GM12878 (cell line): ENCODE measurements around the gene HEPHL1. TPM values are rescaled to one million over a fixed set of nuclear protein-coding genes. Genes with fewer than 3 reads are reported as not detected.

Source experiments
- BMI1 ChIP-seq: fragments of 450-650 bp; IDR thresholded peaks from 2 replicates; pipeline ENCODE4 v1.6.1; 2016; ENCODE audit warnings: mild to moderate bottlenecking, moderate library complexity, borderline replicate concordance
- ESRRA ChIP-seq: IDR thresholded peaks from 2 replicates; pipeline ENCODE4 v1.6.1; 2012; ENCODE audit warnings: mild to moderate bottlenecking, low read length, improper control_type of control experiment
- MYB ChIP-seq: fragments of 150-350 bp; IDR thresholded peaks from 2 replicates; pipeline ENCODE4 v1.6.1; 2014; ENCODE audit warnings: mild to moderate bottlenecking, low read depth, low read length, borderline replicate concordance
- POU2F2 ChIP-seq: IDR thresholded peaks from 3 replicates; pipeline ENCODE4 v1.6.1; 2011; ENCODE audit warnings: low read depth, mild to moderate bottlenecking, low read length, borderline replicate concordance
- ZBTB40 ChIP-seq: fragments of 450-650 bp; IDR thresholded peaks from 2 replicates; pipeline ENCODE4 v1.6.1; 2016; ENCODE audit warnings: mild to moderate bottlenecking, moderate library complexity, borderline replicate concordance
- ZNF592 ChIP-seq: fragments of 450-650 bp; IDR thresholded peaks from 2 replicates; pipeline ENCODE4 v1.6.1; 2017; ENCODE audit warnings: mild to moderate bottlenecking, moderate library complexity
- polyA plus RNA-seq, 11 experiments: library from polyadenylated mRNA; depleted of rRNA in 4 of 11; unstranded in 6 of 11; stranded (reverse) in 5 of 11; fragments of >200 nt; fragmentation: Nextera tagmentation in 4 of 11; fragmentation: Illumina TruSeq in 1 of 11; extraction: Ambion mirVana in 4 of 11; extraction: Trizol in 1 of 11; gene quantifications; 1 replicate in 1 of 11; 2 replicates in 10 of 11; pipeline versions ENCODE4 v1.2.1 to v1.2.3, GENCODE V29; 2011 to 2016; ENCODE audit warnings: inconsistent platforms in 2 of 11, missing spikeins in 2 of 11, low read depth in 1 of 11
- total RNA-seq, 4 experiments: library from RNA; depleted of rRNA in 3 of 4; stranded (reverse); fragments of >200 nt in 3 of 4; fragmentation: Illumina TruSeq in 1 of 4; extraction: Trizol in 1 of 4; gene quantifications; 2 replicates each; pipeline versions ENCODE4 v1.2.1 to v1.2.3, GENCODE V29; 2013 to 2021

Gene HEPHL1
- total and polyA plus RNA-seq, 10 of the 15 experiments (the other 5 are each of a cell fraction or from before 2014, with no cell fraction given) = 0.02 to 0.08 (median 0.05) TPM; not detected in 6

DNA sequence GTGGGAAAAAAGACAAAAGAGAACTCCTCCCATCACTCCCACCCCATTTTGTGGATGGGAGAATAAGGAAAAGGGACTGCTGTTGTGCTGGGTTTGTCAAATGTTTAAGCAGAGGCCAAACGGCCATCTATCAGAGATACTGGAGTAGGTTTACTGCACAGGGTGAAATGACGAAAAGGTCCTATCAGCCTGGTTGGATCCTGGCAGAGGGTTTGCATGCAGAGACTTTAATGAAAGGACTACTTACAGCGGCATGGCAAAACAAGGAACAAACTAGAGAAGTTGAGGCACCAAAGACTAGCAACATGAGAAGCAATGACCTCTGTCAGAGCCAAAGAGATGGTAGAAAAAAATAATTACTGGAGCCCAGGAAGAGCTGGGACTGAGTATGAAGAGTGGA is 32.2 kb upstream of the HEPHL1 start (continued):
- no peak for TF ChIP-seq ZBTB40
- no peak for TF ChIP-seq MYB
- TF ChIP-seq ESRRA = no peak
- TF ChIP-seq BMI1 = no peak
- TF ChIP-seq ZNF592 = no peak
- TF ChIP-seq POU2F2 = no peak
- TF ChIP-seq, all 136 proteins: peak for 0
